HEK293T (cell line): ENCODE measurements around the gene FBXW5.

ENCODE experiments used
- BHLHE40 ChIP-seq: fragments of 450-650 bp; IDR thresholded peaks from 2 replicates; pipeline ENCODE4 v1.6.1; 2016; ENCODE audit warnings: mild to moderate bottlenecking, moderate library complexity, borderline replicate concordance
- ELF4 ChIP-seq: fragments of 450-650 bp; IDR thresholded peaks from 2 replicates; pipeline ENCODE4 v1.6.1; 2017; ENCODE audit warnings: antibody characterized with exemption
- SP1 ChIP-seq: fragments of 450-650 bp; IDR thresholded peaks from 2 replicates; pipeline ENCODE4 v1.6.1; 2017
- TARDBP ChIP-seq: fragments of 450-650 bp; IDR thresholded peaks from 2 replicates; pipeline ENCODE4 v1.6.1; 2016

GRCh38 chr9:136920069-136920468 lies 24.5 kb downstream of the FBXW5 start:
- TF ChIP-seq BHLHE40 (no peak), SP1 (no peak), TARDBP (no peak), ELF4 (no peak)
